Heart left ventricle (tissue), 13 donors: ENCODE measurements around the gene LAMA2.

Experiments used
- POLR2A ChIP-seq, 2 donors: fragments of 450-650 bp; IDR thresholded peaks; one replicate each; pipeline ENCODE4 v1.6.1; 2017; ENCODE audit warnings: antibody characterized with exemption in 2 of 2, mild to moderate bottlenecking in 2 of 2, moderate library complexity in 2 of 2
- TF ChIP-seq, protein P1 (sequence below), 12 donors: fragments of 200-600 bp; sonication (generic) in 4 of 12; IDR thresholded peaks; one replicate each; pipeline versions ENCODE4 v1.5.0 to v1.8.0; 2018 to 2022; ENCODE audit warnings: antibody characterized with exemption in 12 of 12, mild to moderate bottlenecking in 5 of 12
- donor health status: ischemic (EF 13 %, LVEDD 7.1; RV severe dilation, severe dysfunction).
- donor health status: DM: no; HTN: yes; CAD: no.
- donor health status: DM: no; HTN: no; CAD: no.
- donor health status: ischemic (EF 25% LVEDD 6.9; RV normal size, moderate dysfunction).
- donor health status: ischemic (EF 25% LVEDD 5.7; RV mildly dilated, moderate dysfunction).
- donor health status: ischemic (EF 35%, LVEDD 5.7; RV mildly dilated, moderate dysfunction).
- donor health status: nonischemic (EF 11% LVEDD 7.7; RV severe dilation, severe dysfunction).
- donor health status: DM: yes; HTN: yes; CAD: no.
- donor health status: PGD.
- donor health status: ischemic (EF 29% LVEDD 5.4; RV normal size, mild dysfunction).
- donor health status: nonischemic (EF 23%, LVEDD 6.1; RV moderate dilation, normal function).

DNA sequence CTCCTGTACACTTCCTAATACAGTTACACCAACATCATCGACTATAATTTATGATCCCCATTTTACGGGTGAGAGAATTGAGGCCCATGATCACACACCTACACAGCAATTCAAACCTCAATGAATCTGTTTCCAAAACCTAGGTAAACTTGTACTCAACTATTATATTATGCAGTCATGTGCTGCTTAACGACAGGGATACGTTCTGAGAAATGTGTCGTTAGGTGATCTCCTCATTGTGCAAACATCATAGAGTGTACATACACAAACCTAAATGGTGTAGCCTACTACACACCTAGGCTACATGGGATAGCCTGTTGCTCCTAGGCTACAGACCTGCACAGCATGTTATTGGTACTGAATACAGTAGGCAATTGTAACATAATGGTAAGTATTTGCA is 441.4 kb downstream of the LAMA2 start:
- TF ChIP-seq POLR2A (IDR thresholded peaks at IDR 0.05) = no peak
- TF ChIP-seq, protein P1, sequence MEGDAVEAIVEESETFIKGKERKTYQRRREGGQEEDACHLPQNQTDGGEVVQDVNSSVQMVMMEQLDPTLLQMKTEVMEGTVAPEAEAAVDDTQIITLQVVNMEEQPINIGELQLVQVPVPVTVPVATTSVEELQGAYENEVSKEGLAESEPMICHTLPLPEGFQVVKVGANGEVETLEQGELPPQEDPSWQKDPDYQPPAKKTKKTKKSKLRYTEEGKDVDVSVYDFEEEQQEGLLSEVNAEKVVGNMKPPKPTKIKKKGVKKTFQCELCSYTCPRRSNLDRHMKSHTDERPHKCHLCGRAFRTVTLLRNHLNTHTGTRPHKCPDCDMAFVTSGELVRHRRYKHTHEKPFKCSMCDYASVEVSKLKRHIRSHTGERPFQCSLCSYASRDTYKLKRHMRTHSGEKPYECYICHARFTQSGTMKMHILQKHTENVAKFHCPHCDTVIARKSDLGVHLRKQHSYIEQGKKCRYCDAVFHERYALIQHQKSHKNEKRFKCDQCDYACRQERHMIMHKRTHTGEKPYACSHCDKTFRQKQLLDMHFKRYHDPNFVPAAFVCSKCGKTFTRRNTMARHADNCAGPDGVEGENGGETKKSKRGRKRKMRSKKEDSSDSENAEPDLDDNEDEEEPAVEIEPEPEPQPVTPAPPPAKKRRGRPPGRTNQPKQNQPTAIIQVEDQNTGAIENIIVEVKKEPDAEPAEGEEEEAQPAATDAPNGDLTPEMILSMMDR (IDR thresholded peaks at IDR 0.05) = no peak
